ENCODE data around the gene AKNAD1. TPM values are rescaled to one million over a fixed set of nuclear protein-coding genes. Genes with fewer than 3 reads are reported as not detected.

Gene AKNAD1
- total and polyA plus RNA-seq, 10 of the 15 experiments (the other 5 are each of a cell fraction or from before 2014, with no cell fraction given), result 0.05 to 0.13 (median 0.10) TPM; not detected in 7

Other genes starting within 250 kb of the AKNAD1 start
Only the 7 nearest of the 9 such genes appear.
- gene HENMT1, start 196.0 kb downstream of the AKNAD1 start, total RNA-seq (2014; rRNA removed), result 8.1 and 9.0 TPM in 2 replicates
- 10.1 and 10.5 TPM in 2 replicates for gene HENMT1, start 196.0 kb downstream of the AKNAD1 start, total RNA-seq (2014; rRNA removed; fragmentation: Illumina TruSeq; extraction: Trizol)
- 6.0 and 8.3 TPM in 2 replicates for gene HENMT1, start 196.0 kb downstream of the AKNAD1 start, total RNA-seq (2021)
- 4.4 and 7.3 TPM in 2 replicates for gene HENMT1, start 196.0 kb downstream of the AKNAD1 start, polyA plus RNA-seq (2011; rRNA removed)
- 10.7 and 13.6 TPM in 2 replicates for gene HENMT1, start 196.0 kb downstream of the AKNAD1 start, polyA plus RNA-seq (2014; fragmentation: Illumina TruSeq; extraction: Trizol)
- 10 to 100 TPM; 13.6 to 15.2 TPM for gene HENMT1, start 196.0 kb downstream of the AKNAD1 start, polyA plus RNA-seq (2014; fragmentation: Nextera tagmentation; extraction: Ambion mirVana)
- 7.1 and 8.7 TPM in 2 replicates for gene HENMT1, start 196.0 kb downstream of the AKNAD1 start, polyA plus RNA-seq (2014; rRNA removed)
- gene HENMT1, start 196.0 kb downstream of the AKNAD1 start, polyA plus RNA-seq (2016; fragmentation: Nextera tagmentation; extraction: Ambion mirVana), result 10 to 100 TPM; 13.0 to 15.6 TPM
- gene PRPF38B, start 164.8 kb downstream of the AKNAD1 start, total RNA-seq (2014; rRNA removed), result 35.6 and 37.8 TPM in 2 replicates
- gene PRPF38B, start 164.8 kb downstream of the AKNAD1 start, total RNA-seq (2014; rRNA removed; fragmentation: Illumina TruSeq; extraction: Trizol), result 47.5 and 49.2 TPM in 2 replicates
- gene PRPF38B, start 164.8 kb downstream of the AKNAD1 start, total RNA-seq (2021), result 37.2 and 40.7 TPM in 2 replicates
- gene PRPF38B, start 164.8 kb downstream of the AKNAD1 start, polyA plus RNA-seq (2011; rRNA removed), result 72.1 and 107 TPM in 2 replicates
- gene PRPF38B, start 164.8 kb downstream of the AKNAD1 start, polyA plus RNA-seq (2014; fragmentation: Illumina TruSeq; extraction: Trizol), result 79.2 and 107 TPM in 2 replicates
- gene PRPF38B, start 164.8 kb downstream of the AKNAD1 start, polyA plus RNA-seq (2014; fragmentation: Nextera tagmentation; extraction: Ambion mirVana), result 10 to 100 TPM; 32.9 to 37.9 TPM
- 65.8 and 69.0 TPM in 2 replicates for gene PRPF38B, start 164.8 kb downstream of the AKNAD1 start, polyA plus RNA-seq (2014; rRNA removed)
- gene PRPF38B, start 164.8 kb downstream of the AKNAD1 start, polyA plus RNA-seq (2016; fragmentation: Nextera tagmentation; extraction: Ambion mirVana), result 10 to 100 TPM; 48.1 to 53.8 TPM
- not detected in 2 replicates for gene FNDC7, start 144.2 kb downstream of the AKNAD1 start, total RNA-seq (2014; rRNA removed)
- gene FNDC7, start 144.2 kb downstream of the AKNAD1 start, total RNA-seq (2014; rRNA removed; fragmentation: Illumina TruSeq; extraction: Trizol), result not detected in 2 replicates
- not detected in 2 replicates for gene FNDC7, start 144.2 kb downstream of the AKNAD1 start, total RNA-seq (2021)
- gene FNDC7, start 144.2 kb downstream of the AKNAD1 start, polyA plus RNA-seq (2011; rRNA removed), result not detected in 2 replicates
- gene FNDC7, start 144.2 kb downstream of the AKNAD1 start, polyA plus RNA-seq (2014; fragmentation: Illumina TruSeq; extraction: Trizol), result 0.08 TPM in 1 of 2 replicates, not detected in the other
- not detected for gene FNDC7, start 144.2 kb downstream of the AKNAD1 start, polyA plus RNA-seq (2014; fragmentation: Nextera tagmentation; extraction: Ambion mirVana)
- not detected in 2 replicates for gene FNDC7, start 144.2 kb downstream of the AKNAD1 start, polyA plus RNA-seq (2014; rRNA removed)
- not detected for gene FNDC7, start 144.2 kb downstream of the AKNAD1 start, polyA plus RNA-seq (2016; fragmentation: Nextera tagmentation; extraction: Ambion mirVana)
- 19.6 and 25.6 TPM in 2 replicates for gene STXBP3, start 110.4 kb downstream of the AKNAD1 start, total RNA-seq (2014; rRNA removed)
- gene STXBP3, start 110.4 kb downstream of the AKNAD1 start, total RNA-seq (2014; rRNA removed; fragmentation: Illumina TruSeq; extraction: Trizol), result 29.3 and 35.1 TPM in 2 replicates
- 20.3 and 26.6 TPM in 2 replicates for gene STXBP3, start 110.4 kb downstream of the AKNAD1 start, total RNA-seq (2021)
- 28.8 and 49.6 TPM in 2 replicates for gene STXBP3, start 110.4 kb downstream of the AKNAD1 start, polyA plus RNA-seq (2011; rRNA removed)
- gene STXBP3, start 110.4 kb downstream of the AKNAD1 start, polyA plus RNA-seq (2014; fragmentation: Illumina TruSeq; extraction: Trizol), result 26.4 and 31.5 TPM in 2 replicates
- gene STXBP3, start 110.4 kb downstream of the AKNAD1 start, polyA plus RNA-seq (2014; fragmentation: Nextera tagmentation; extraction: Ambion mirVana), result 10 to 100 TPM; 21.7 to 23.6 TPM
- 21.1 and 28.2 TPM in 2 replicates for gene STXBP3, start 110.4 kb downstream of the AKNAD1 start, polyA plus RNA-seq (2014; rRNA removed)
- 10 to 100 TPM; 31.7 to 33.2 TPM for gene STXBP3, start 110.4 kb downstream of the AKNAD1 start, polyA plus RNA-seq (2016; fragmentation: Nextera tagmentation; extraction: Ambion mirVana)
- 19.1 and 19.6 TPM in 2 replicates for gene GPSM2, start 19.9 kb upstream of the AKNAD1 start, total RNA-seq (2014; rRNA removed)
- gene GPSM2, start 19.9 kb upstream of the AKNAD1 start, total RNA-seq (2014; rRNA removed; fragmentation: Illumina TruSeq; extraction: Trizol), result 21.2 and 23.0 TPM in 2 replicates
- gene GPSM2, start 19.9 kb upstream of the AKNAD1 start, total RNA-seq (2021), result 14.8 and 19.2 TPM in 2 replicates
- 16.1 and 25.7 TPM in 2 replicates for gene GPSM2, start 19.9 kb upstream of the AKNAD1 start, polyA plus RNA-seq (2011; rRNA removed)
- gene GPSM2, start 19.9 kb upstream of the AKNAD1 start, polyA plus RNA-seq (2014; fragmentation: Illumina TruSeq; extraction: Trizol), result 19.7 and 23.2 TPM in 2 replicates
- 1 to 10 TPM; 3.5 to 4.5 TPM for gene GPSM2, start 19.9 kb upstream of the AKNAD1 start, polyA plus RNA-seq (2014; fragmentation: Nextera tagmentation; extraction: Ambion mirVana)
- gene GPSM2, start 19.9 kb upstream of the AKNAD1 start, polyA plus RNA-seq (2014; rRNA removed), result 10.5 and 11.8 TPM in 2 replicates
- 10 to 100 TPM; 20.5 to 21.2 TPM for gene GPSM2, start 19.9 kb upstream of the AKNAD1 start, polyA plus RNA-seq (2016; fragmentation: Nextera tagmentation; extraction: Ambion mirVana)
- gene CLCC1, start 106.4 kb upstream of the AKNAD1 start, total RNA-seq (2014; rRNA removed), result 11.9 and 13.8 TPM in 2 replicates
- gene CLCC1, start 106.4 kb upstream of the AKNAD1 start, total RNA-seq (2014; rRNA removed; fragmentation: Illumina TruSeq; extraction: Trizol), result 16.0 and 16.8 TPM in 2 replicates
- gene CLCC1, start 106.4 kb upstream of the AKNAD1 start, total RNA-seq (2021), result 19.3 and 19.6 TPM in 2 replicates
- 25.8 and 39.4 TPM in 2 replicates for gene CLCC1, start 106.4 kb upstream of the AKNAD1 start, polyA plus RNA-seq (2011; rRNA removed)
- 14.6 and 15.5 TPM in 2 replicates for gene CLCC1, start 106.4 kb upstream of the AKNAD1 start, polyA plus RNA-seq (2014; fragmentation: Illumina TruSeq; extraction: Trizol)
- 10 to 100 TPM; 12.7 to 13.3 TPM for gene CLCC1, start 106.4 kb upstream of the AKNAD1 start, polyA plus RNA-seq (2014; fragmentation: Nextera tagmentation; extraction: Ambion mirVana)
- 15.5 TPM in 2 replicates for gene CLCC1, start 106.4 kb upstream of the AKNAD1 start, polyA plus RNA-seq (2014; rRNA removed)
- 10 to 100 TPM; 21.6 to 22.3 TPM for gene CLCC1, start 106.4 kb upstream of the AKNAD1 start, polyA plus RNA-seq (2016; fragmentation: Nextera tagmentation; extraction: Ambion mirVana)
- gene WDR47, start 185.0 kb upstream of the AKNAD1 start, total RNA-seq (2014; rRNA removed), result 5.3 and 6.0 TPM in 2 replicates
- gene WDR47, start 185.0 kb upstream of the AKNAD1 start, total RNA-seq (2014; rRNA removed; fragmentation: Illumina TruSeq; extraction: Trizol), result 5.9 TPM in 2 replicates
- gene WDR47, start 185.0 kb upstream of the AKNAD1 start, total RNA-seq (2021), result 8.3 TPM in 2 replicates
- gene WDR47, start 185.0 kb upstream of the AKNAD1 start, polyA plus RNA-seq (2011; rRNA removed), result 9.7 and 12.7 TPM in 2 replicates
- 5.8 and 6.8 TPM in 2 replicates for gene WDR47, start 185.0 kb upstream of the AKNAD1 start, polyA plus RNA-seq (2014; fragmentation: Illumina TruSeq; extraction: Trizol)
- 1 to 10 TPM; 2.4 TPM for gene WDR47, start 185.0 kb upstream of the AKNAD1 start, polyA plus RNA-seq (2014; fragmentation: Nextera tagmentation; extraction: Ambion mirVana)
- gene WDR47, start 185.0 kb upstream of the AKNAD1 start, polyA plus RNA-seq (2014; rRNA removed), result 3.7 and 4.5 TPM in 2 replicates
- 1 to 10 TPM; 7.1 to 9.1 TPM for gene WDR47, start 185.0 kb upstream of the AKNAD1 start, polyA plus RNA-seq (2016; fragmentation: Nextera tagmentation; extraction: Ambion mirVana)

All from GM12878 (cell line).